ENCODE results near the gene SLPI.
A peak's percentile ranks its signal among the peaks of the same experiment; 100 is the strongest.

Gene SLPI

DNA sequence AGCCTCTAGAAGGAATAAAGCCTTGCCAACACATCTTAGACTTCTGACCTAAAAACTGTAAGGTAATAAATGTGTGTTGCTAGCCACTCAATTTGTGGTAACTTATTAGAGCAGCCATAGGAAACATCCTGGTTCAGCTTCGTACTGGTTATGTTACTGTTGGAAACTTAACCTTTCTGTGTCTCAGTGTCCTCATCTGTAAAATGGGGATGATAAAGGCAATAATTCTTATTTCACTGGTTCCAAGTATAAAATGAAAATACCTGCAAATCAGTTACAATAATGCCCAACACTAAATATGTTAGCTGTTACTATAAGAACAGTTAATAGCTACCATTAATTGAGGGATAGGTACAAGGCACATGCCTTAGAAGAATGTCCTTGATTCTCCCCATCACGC lies 38.0 kb upstream of the SLPI start:
- Histone ChIP-seq H3K36me3 (ENCODE audit: insufficient read depth, low read length) (no peaks in the 10 kb centered on the region), H3K4me2 (ENCODE audit: insufficient read depth, low read length) (no peak overlapping the region), H3K27ac (ENCODE audit: low read length) (no peak overlapping the region), H3K9ac (ENCODE audit: low read depth, low read length) (no peak overlapping the region), H3K9me3 (ENCODE audit: insufficient read depth, low read length, severe bottlenecking) (no peaks in the 10 kb centered on the region), H3K27me3 (ENCODE audit: insufficient read depth, low read length, poor library complexity) (peaks cover 8% of the 10 kb centered on the region), H4K20me1 (ENCODE audit: insufficient read depth, low read length) (no peaks in the 10 kb centered on the region), H3K4me1 (ENCODE audit: insufficient read depth, low read length) (no peaks in the 10 kb centered on the region), H2AFZ (ENCODE audit: low read depth, low read length) (no peak overlapping the region), H3K79me2 (ENCODE audit: insufficient read depth, low read length) (no peaks in the 10 kb centered on the region), H3K4me3 (ENCODE audit: low read depth in 1 of 2, low read length in 2 of 2) (no peak overlapping the region)
- DNase-seq: no peak
- TF ChIP-seq CTCF (IDR thresholded peaks at IDR 0.05; ENCODE audit: borderline replicate concordance, extremely low read depth, low read length, poor library complexity, severe bottlenecking) (no peak), EZH2 (IDR thresholded peaks at IDR 0.05; ENCODE audit: borderline replicate concordance, low read depth, low read length, severe bottlenecking) (no peak)
- no peak for ATAC-seq (ENCODE audit: insufficient read depth, low read depth)

DNA sequence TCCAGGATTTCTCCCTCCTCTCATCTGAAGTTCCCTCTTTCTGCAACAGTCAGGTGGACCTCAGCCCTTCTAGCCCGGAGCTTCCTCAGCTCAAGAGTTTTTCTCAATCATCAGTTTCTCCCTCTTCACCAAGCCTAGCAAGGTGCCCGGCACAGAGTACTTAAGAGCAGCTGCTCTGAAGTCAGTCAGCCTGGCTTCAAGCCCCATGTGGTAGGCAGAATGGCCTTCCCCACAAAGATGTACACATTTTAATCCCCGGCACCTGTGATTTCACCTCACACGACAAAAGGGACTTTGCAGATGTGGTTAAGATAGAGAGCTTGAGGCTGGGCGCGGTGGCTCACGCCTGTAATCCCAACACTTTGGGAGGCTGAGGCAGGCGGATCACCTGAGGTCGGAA lies 37.2 kb upstream of the SLPI start:
- Histone ChIP-seq H2AFZ (ENCODE audit: low read depth, low read length) (no peak overlapping the region), H3K4me1 (ENCODE audit: insufficient read depth, low read length) (no peaks in the 10 kb centered on the region), H4K20me1 (ENCODE audit: insufficient read depth, low read length) (no peaks in the 10 kb centered on the region), H3K4me3 (ENCODE audit: low read depth in 1 of 2, low read length in 2 of 2) (no peak overlapping the region), H3K9me3 (ENCODE audit: insufficient read depth, low read length, severe bottlenecking) (no peaks in the 10 kb centered on the region), H3K4me2 (ENCODE audit: insufficient read depth, low read length) (no peak overlapping the region), H3K36me3 (ENCODE audit: insufficient read depth, low read length) (no peaks in the 10 kb centered on the region), H3K27me3 (ENCODE audit: insufficient read depth, low read length, poor library complexity) (peaks cover 8% of the 10 kb centered on the region), H3K9ac (ENCODE audit: low read depth, low read length) (no peak overlapping the region), H3K79me2 (ENCODE audit: insufficient read depth, low read length) (no peaks in the 10 kb centered on the region), H3K27ac (ENCODE audit: low read length) (no peak overlapping the region)
- DNase-seq: no peak
- no peak for ATAC-seq (ENCODE audit: insufficient read depth, low read depth)
- TF ChIP-seq CTCF (IDR thresholded peaks at IDR 0.05; ENCODE audit: borderline replicate concordance, extremely low read depth, low read length, poor library complexity, severe bottlenecking) (no peak), EZH2 (IDR thresholded peaks at IDR 0.05; ENCODE audit: borderline replicate concordance, low read depth, low read length, severe bottlenecking) (no peak)

DNA sequence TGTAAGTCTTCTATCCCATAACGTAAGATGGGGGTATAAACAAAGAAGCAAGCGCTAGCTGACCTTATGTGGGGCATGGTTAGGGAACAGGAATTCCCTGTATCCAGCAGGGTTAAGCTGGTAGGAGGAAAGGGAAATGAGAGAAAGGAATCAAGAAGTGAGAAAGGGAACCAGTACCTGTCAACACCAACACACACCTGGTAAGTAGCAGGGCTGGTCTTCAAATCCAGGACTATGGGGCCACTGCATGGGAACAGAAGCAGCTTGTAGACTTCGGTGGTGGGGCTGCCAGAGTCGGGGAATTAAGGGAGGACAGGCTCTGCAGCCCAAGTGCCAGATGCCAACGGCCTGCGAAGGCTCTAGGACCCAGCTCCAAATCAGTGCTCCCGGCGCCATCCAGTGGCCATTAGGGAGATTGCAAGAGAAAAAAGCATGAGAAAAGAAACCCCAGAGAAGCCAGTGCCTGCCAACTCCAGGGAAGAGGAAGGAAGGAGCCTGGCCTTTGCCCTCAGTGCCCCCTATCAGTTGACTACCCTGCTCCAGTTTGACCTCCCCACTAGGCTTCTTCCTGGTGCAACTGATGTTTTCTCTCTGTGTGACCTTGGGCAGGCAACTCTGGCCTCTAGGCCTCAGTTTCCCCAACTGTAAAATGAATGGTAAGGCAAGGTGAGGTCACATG lies 36.5 kb upstream of the SLPI start:
- no peak overlapping the region for H3K4me3 ChIP-seq (ENCODE audit: low read depth in 1 of 2, low read length in 2 of 2)
- H3K27me3 ChIP-seq (ENCODE audit: insufficient read depth, low read length, poor library complexity): peaks cover 8% of the 10 kb centered on the region
- DNase-seq (peak; percentile 71), ATAC-seq (ENCODE audit: insufficient read depth, low read depth) (peak; percentile 80)
- TF ChIP-seq EZH2 (IDR thresholded peaks at IDR 0.05; ENCODE audit: borderline replicate concordance, low read depth, low read length, severe bottlenecking): no peak
- TF ChIP-seq CTCF (IDR thresholded peaks at IDR 0.05; ENCODE audit: borderline replicate concordance, extremely low read depth, low read length, poor library complexity, severe bottlenecking): peak; percentile 91
- H3K36me3 ChIP-seq (ENCODE audit: insufficient read depth, low read length): no peaks in the 10 kb centered on the region
- H2AFZ ChIP-seq (ENCODE audit: low read depth, low read length): no peak overlapping the region
- no peak overlapping the region for H3K9ac ChIP-seq (ENCODE audit: low read depth, low read length)
- no peaks in the 10 kb centered on the region for H3K9me3 ChIP-seq (ENCODE audit: insufficient read depth, low read length, severe bottlenecking)
- H3K79me2 ChIP-seq (ENCODE audit: insufficient read depth, low read length): no peaks in the 10 kb centered on the region
- H3K27ac ChIP-seq (ENCODE audit: low read length): no peak overlapping the region
- no peak overlapping the region for H3K4me2 ChIP-seq (ENCODE audit: insufficient read depth, low read length)
- no peaks in the 10 kb centered on the region for H3K4me1 ChIP-seq (ENCODE audit: insufficient read depth, low read length)
- no peaks in the 10 kb centered on the region for H4K20me1 ChIP-seq (ENCODE audit: insufficient read depth, low read length)
